HCT116 (cell line): ENCODE measurements around the gene HSD3B1. TPM values are rescaled to one million over a fixed set of nuclear protein-coding genes. Genes with fewer than 3 reads are reported as not detected.
"Not testable (repeated sequence)": the region's sequence is repeated elsewhere in the genome, so short reads cannot be mapped to it uniquely, and the experiment has no call there.

Source experiments
- ATAC-seq: fragments of 200-7000 bp; cut with Tn5 transposase; 2 replicates; pipeline ENCODE4 v1.9.1; 2020; ENCODE audit warnings: mild to moderate bottlenecking, moderate library complexity
- BruUV-seq: library from RNA; stranded (reverse); fragments of 400-500 nt; replicated peaks from 2 replicates; lab custom pipeline; 2021; lab: Mats Ljungman, UMichigan
- CTCF ChIA-PET: fragments of 300-600 bp; sonication (Branson Sonifier 250); formaldehyde crosslinking; loops from one replicate; lab custom pipeline; 2021; ENCODE audit warnings: antibody characterized with exemption; lab: Charles Lee
- POLR2A ChIA-PET: fragments of 300-600, 350-600 bp; sonication (Branson Sonifier 250); formaldehyde crosslinking; loops from one replicate; lab custom pipeline; 2021; ENCODE audit warnings: antibody characterized with exemption; lab: Charles Lee
- RAD21 ChIA-PET, 2 experiments: fragments of 300-600 bp; sonication (Branson Sonifier 250); formaldehyde crosslinking; loops; one replicate each; lab custom pipeline; 2023; ENCODE audit warnings: low total read pairs in 2 of 2; ENCODE audit not compliant: uncharacterized antibody in 2 of 2, unreplicated experiment in 2 of 2, low non-redundant PET in 1 of 2; lab: Charles Lee
- DNase-seq: peaks from one replicate; pipeline ENCODE4 v3.0.0-alpha.2; 2010; ENCODE audit warnings: low read depth, low spot score
- H2AFZ ChIP-seq: fragments of 200-600 bp; shearing (Covaris generic), sonication (generic); 2 replicates; pipeline ENCODE4 v1.6.1; 2017; ENCODE audit warnings: low read depth, mixed run types, mixed read lengths, antibody characterized with exemption, low read length; ENCODE audit not compliant: poor library complexity, severe bottlenecking
- H3K27ac ChIP-seq: 2 replicates; pipeline ENCODE4 v1.5.1; 2012; ENCODE audit warnings: low read depth, low read length
- H3K27me3 ChIP-seq: fragments of 200-600 bp; sonication (generic); 2 replicates; pipeline ENCODE4 v1.6.1; 2016; ENCODE audit warnings: mixed run types, low read length, mixed read lengths; ENCODE audit not compliant: insufficient read depth
- H3K36me3 ChIP-seq, 2 experiments: fragments of 200-500 bp in 1 of 2; fragments of 200-600 bp in 1 of 2; sonication (Bioruptor generic) in 1 of 2; sonication (generic) in 1 of 2; 2 replicates each; pipeline versions ENCODE4 v1.5.1 to v1.6.1; 2014 to 2016; ENCODE audit warnings: low read length in 2 of 2, inconsistent platforms in 1 of 2, mixed read lengths in 1 of 2, mixed run types in 1 of 2; ENCODE audit not compliant: insufficient read depth in 2 of 2, control insufficient read depth in 1 of 2
- H3K4me1 ChIP-seq, 2 experiments: fragments of 200-600 bp in 1 of 2; sonication (generic) in 1 of 2; 2 replicates each; pipeline versions ENCODE4 v1.5.1 to v1.6.1; 2012 to 2017; ENCODE audit warnings: low read length in 2 of 2, inconsistent platforms in 1 of 2, mild to moderate bottlenecking in 1 of 2, mixed read lengths in 1 of 2, mixed run types in 1 of 2, moderate library complexity in 1 of 2; ENCODE audit not compliant: insufficient read depth in 2 of 2, control insufficient read depth in 1 of 2
- H3K4me2 ChIP-seq: fragments of 200-600 bp; sonication (generic); 2 replicates; pipeline ENCODE4 v1.6.1; 2017; ENCODE audit warnings: mixed run types, low read length, mixed read lengths
- H3K4me3 ChIP-seq, 2 experiments: fragments of 200-600 bp in 1 of 2; sonication (generic) in 1 of 2; replicated peaks in 1 of 2; 2 replicates each; pipeline ENCODE4 v1.5.1; 2011 to 2016; ENCODE audit warnings: low read length in 2 of 2, control low read depth in 1 of 2, low read depth in 1 of 2, mild to moderate bottlenecking in 1 of 2, mixed read lengths in 1 of 2, mixed run types in 1 of 2
- H3K79me2 ChIP-seq: fragments of 200-600 bp; sonication (generic); 2 replicates; pipeline ENCODE4 v1.6.1; 2017; ENCODE audit warnings: mild to moderate bottlenecking, mixed run types, low read length, moderate library complexity, mixed read lengths; ENCODE audit not compliant: insufficient read depth
- H3K9ac ChIP-seq: fragments of 200-600 bp; sonication (generic); 2 replicates; pipeline ENCODE4 v1.6.1; 2016; ENCODE audit warnings: low read length, mixed read lengths
- H3K9me2 ChIP-seq: fragments of 200-600 bp; sonication (generic), shearing (Covaris generic); 2 replicates; pipeline ENCODE4 v1.6.1; 2017; ENCODE audit warnings: mixed run types, mild to moderate bottlenecking, moderate library complexity; ENCODE audit not compliant: insufficient read depth
- H3K9me3 ChIP-seq, 2 experiments: fragments of 200-500 bp in 1 of 2; fragments of 200-600 bp in 1 of 2; sonication (Bioruptor generic) in 1 of 2; sonication (generic) in 1 of 2; 2 replicates each; pipeline ENCODE4 v1.6.1; 2014 to 2017; ENCODE audit warnings: low read length in 2 of 2, mixed read lengths in 2 of 2, inconsistent platforms in 1 of 2, low read depth in 1 of 2, mild to moderate bottlenecking in 1 of 2, mixed run types in 1 of 2, moderate library complexity in 1 of 2; ENCODE audit not compliant: control insufficient read depth in 1 of 2, insufficient read depth in 1 of 2
- H4K20me1 ChIP-seq: fragments of 200-600 bp; sonication (generic), shearing (Covaris generic); 2 replicates; pipeline ENCODE4 v1.6.1; 2017; ENCODE audit warnings: mixed run types, mild to moderate bottlenecking, moderate library complexity; ENCODE audit not compliant: insufficient read depth
- CBX3 ChIP-seq: IDR thresholded peaks from 2 replicates; pipeline ENCODE4 v1.6.1; 2012; ENCODE audit warnings: low read depth
- CEBPB ChIP-seq: IDR thresholded peaks from 2 replicates; pipeline ENCODE4 v1.6.1; 2012; ENCODE audit warnings: low read depth
- ELF1 ChIP-seq: IDR thresholded peaks from 2 replicates; pipeline ENCODE4 v1.6.1; 2012; ENCODE audit warnings: low read depth, borderline replicate concordance
- FOSL1 ChIP-seq: IDR thresholded peaks from 2 replicates; pipeline ENCODE4 v1.6.1; 2012; ENCODE audit warnings: low read depth
- SRF ChIP-seq: IDR thresholded peaks from 2 replicates; pipeline ENCODE4 v1.6.1; 2012; ENCODE audit warnings: low read depth
- ZNF274 ChIP-seq: fragments of 200-500 bp; sonication (Bioruptor generic); IDR thresholded peaks from 2 replicates; pipeline ENCODE4 v1.6.1; 2014; ENCODE audit warnings: mild to moderate bottlenecking, low read depth, low read length, inconsistent platforms
- intact Hi-C: fragments of 100-400 bp; cut with micrococcal nuclease; formaldehyde crosslinking; loops from 2 replicates; pipeline ENCODE4 v1.10.0; 2022
- total RNA-seq: library from RNA; stranded (reverse); gene quantifications from one replicate; pipeline ENCODE4 v1.2.1, GENCODE V29; 2021; ENCODE audit not compliant: unreplicated experiment
- TF ChIP-seq, protein P1 (sequence below): IDR thresholded peaks from 2 replicates; pipeline ENCODE4 v1.6.1; 2012; ENCODE audit warnings: low read depth
- TF ChIP-seq, protein P2 (sequence below), 3 experiments: fragments of 200-600 bp in 1 of 3; sonication (generic) in 1 of 3; IDR thresholded peaks in 2 of 3; conservative IDR thresholded peaks in 1 of 3; 2 replicates each; pipeline ENCODE4 v1.5.1; 2012 to 2017; ENCODE audit warnings: low read depth in 2 of 3, low read length in 2 of 3, antibody characterized with exemption in 1 of 3, borderline replicate concordance in 1 of 3, control low read depth in 1 of 3, mild to moderate bottlenecking in 1 of 3, mixed read lengths in 1 of 3, mixed run types in 1 of 3, moderate library complexity in 1 of 3; ENCODE audit not compliant: insufficient read depth in 1 of 3

The HSD3B1 gene
- total RNA-seq, 1 experiment from 2014 or later: not detected

DNA sequence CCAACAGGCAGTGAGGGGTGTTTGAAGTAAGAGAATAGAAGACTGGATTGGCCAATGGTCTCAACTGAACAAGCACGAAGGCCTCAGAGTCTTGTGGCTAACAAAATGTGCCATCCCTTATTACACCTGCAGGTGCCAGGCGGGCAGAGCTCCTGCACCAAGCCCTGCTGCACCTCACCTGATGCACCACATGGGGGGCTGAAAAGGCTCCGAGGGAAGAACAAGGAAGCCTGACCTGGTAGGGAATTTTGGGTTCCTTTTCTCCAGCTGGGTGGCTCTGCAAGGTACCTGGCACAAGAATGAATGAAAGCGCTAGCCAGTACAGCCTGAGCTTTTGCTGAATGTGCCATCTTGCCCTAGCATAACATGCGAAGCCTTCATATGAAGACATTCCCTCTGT, 9.7 kb downstream of the HSD3B1 start:
- Histone ChIP-seq H3K9ac (no peak overlapping the region), H3K79me2 (no peaks in the 10 kb centered on the region), H3K4me2 (no peak overlapping the region), H3K36me3 (no peaks in the 10 kb centered on the region), H3K27ac (no peak overlapping the region), H4K20me1 (no peaks in the 10 kb centered on the region), H3K9me3 (no peaks in the 10 kb centered on the region), H2AFZ (no peak overlapping the region), H3K4me3 (no peak overlapping the region), H3K27me3 (peaks cover 21% of the 10 kb centered on the region; the same call in 1 of the 2 replicates), H3K9me2 (no peaks in the 10 kb centered on the region), H3K4me1 (no peaks in the 10 kb centered on the region)
- CTCF ChIA-PET: interaction anchor here (0.9 kb wide), 1 partner anchor 27 kb away, joined by 3 read pairs; no protein-coding TSS in a partner anchor
- RAD21 ChIA-PET: no interaction called here
- POLR2A ChIA-PET: no interaction called here
- intact Hi-C loops: no loop called here
- TF ChIP-seq SRF (no peak), ZNF274 (no peak), CEBPB (no peak), ELF1 (no peak), CBX3 (no peak), FOSL1 (no peak)
- TF ChIP-seq, protein P1, sequence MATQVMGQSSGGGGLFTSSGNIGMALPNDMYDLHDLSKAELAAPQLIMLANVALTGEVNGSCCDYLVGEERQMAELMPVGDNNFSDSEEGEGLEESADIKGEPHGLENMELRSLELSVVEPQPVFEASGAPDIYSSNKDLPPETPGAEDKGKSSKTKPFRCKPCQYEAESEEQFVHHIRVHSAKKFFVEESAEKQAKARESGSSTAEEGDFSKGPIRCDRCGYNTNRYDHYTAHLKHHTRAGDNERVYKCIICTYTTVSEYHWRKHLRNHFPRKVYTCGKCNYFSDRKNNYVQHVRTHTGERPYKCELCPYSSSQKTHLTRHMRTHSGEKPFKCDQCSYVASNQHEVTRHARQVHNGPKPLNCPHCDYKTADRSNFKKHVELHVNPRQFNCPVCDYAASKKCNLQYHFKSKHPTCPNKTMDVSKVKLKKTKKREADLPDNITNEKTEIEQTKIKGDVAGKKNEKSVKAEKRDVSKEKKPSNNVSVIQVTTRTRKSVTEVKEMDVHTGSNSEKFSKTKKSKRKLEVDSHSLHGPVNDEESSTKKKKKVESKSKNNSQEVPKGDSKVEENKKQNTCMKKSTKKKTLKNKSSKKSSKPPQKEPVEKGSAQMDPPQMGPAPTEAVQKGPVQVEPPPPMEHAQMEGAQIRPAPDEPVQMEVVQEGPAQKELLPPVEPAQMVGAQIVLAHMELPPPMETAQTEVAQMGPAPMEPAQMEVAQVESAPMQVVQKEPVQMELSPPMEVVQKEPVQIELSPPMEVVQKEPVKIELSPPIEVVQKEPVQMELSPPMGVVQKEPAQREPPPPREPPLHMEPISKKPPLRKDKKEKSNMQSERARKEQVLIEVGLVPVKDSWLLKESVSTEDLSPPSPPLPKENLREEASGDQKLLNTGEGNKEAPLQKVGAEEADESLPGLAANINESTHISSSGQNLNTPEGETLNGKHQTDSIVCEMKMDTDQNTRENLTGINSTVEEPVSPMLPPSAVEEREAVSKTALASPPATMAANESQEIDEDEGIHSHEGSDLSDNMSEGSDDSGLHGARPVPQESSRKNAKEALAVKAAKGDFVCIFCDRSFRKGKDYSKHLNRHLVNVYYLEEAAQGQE: no peak
- TF ChIP-seq, protein P2, sequence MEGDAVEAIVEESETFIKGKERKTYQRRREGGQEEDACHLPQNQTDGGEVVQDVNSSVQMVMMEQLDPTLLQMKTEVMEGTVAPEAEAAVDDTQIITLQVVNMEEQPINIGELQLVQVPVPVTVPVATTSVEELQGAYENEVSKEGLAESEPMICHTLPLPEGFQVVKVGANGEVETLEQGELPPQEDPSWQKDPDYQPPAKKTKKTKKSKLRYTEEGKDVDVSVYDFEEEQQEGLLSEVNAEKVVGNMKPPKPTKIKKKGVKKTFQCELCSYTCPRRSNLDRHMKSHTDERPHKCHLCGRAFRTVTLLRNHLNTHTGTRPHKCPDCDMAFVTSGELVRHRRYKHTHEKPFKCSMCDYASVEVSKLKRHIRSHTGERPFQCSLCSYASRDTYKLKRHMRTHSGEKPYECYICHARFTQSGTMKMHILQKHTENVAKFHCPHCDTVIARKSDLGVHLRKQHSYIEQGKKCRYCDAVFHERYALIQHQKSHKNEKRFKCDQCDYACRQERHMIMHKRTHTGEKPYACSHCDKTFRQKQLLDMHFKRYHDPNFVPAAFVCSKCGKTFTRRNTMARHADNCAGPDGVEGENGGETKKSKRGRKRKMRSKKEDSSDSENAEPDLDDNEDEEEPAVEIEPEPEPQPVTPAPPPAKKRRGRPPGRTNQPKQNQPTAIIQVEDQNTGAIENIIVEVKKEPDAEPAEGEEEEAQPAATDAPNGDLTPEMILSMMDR (IDR thresholded peaks at IDR 0.05 in 2 of 3, conservative IDR thresholded peaks at IDR 0.05 in 1 of 3; ENCODE audit: borderline replicate concordance in 1 of 3, insufficient read depth in 1 of 3, low read depth in 2 of 3, low read length in 2 of 3): peak in 2 of 3 experiments; percentile 43 to 51; a peak in 4 of 6 replicates
- DNase-seq (peak; percentile 12), ATAC-seq (peak; percentile 96)
- BruUV-seq: no TSS peak

DNA sequence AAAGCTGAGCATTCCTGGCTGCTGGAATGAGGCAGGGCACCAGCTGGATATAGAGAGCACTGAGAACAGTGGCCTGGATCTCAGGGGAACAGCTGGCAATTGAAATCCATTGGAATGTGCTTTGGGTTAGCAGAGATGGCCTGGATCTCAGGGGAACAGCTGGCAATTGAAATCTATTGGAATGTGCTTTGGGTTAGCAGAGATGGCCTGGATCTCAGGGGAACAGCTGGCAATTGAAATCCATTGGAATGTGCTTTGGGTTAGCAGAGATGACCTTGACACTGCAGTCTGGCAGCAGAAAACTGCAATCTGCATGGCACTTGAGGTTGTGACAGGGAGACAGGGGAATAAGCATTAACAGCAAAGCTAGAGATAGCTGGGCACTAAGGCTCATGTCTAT, 10.7 kb downstream of the HSD3B1 start:
- POLR2A ChIA-PET, BruUV-seq: not testable (repeated sequence)
- H3K27me3 ChIP-seq: peaks cover 17% of the 10 kb centered on the region; the same call in 1 of the 2 replicates

More for the DNA sequence above, 10.7 kb downstream of the HSD3B1 start:
- H3K9me3 ChIP-seq, H2AFZ ChIP-seq, ATAC-seq, intact Hi-C loops, H3K9me2 ChIP-seq, H3K79me2 ChIP-seq, H3K9ac ChIP-seq, CTCF ChIA-PET, H4K20me1 ChIP-seq, H3K36me3 ChIP-seq, H3K4me2 ChIP-seq, H3K27ac ChIP-seq, DNase-seq, H3K4me1 ChIP-seq, RAD21 ChIA-PET, H3K4me3 ChIP-seq: not testable (repeated sequence)
